GM21381 (cell line): ENCODE measurements around the gene SEZ6L.

Experiments
- ATAC-seq: cut with Tn5 transposase; IDR thresholded peaks from one replicate; pipeline ENCODE4 v1.9.1; 2021; ENCODE audit warnings: mild to moderate bottlenecking, moderate library complexity; ENCODE audit not compliant: unreplicated experiment

SEZ6L gene

DNA sequence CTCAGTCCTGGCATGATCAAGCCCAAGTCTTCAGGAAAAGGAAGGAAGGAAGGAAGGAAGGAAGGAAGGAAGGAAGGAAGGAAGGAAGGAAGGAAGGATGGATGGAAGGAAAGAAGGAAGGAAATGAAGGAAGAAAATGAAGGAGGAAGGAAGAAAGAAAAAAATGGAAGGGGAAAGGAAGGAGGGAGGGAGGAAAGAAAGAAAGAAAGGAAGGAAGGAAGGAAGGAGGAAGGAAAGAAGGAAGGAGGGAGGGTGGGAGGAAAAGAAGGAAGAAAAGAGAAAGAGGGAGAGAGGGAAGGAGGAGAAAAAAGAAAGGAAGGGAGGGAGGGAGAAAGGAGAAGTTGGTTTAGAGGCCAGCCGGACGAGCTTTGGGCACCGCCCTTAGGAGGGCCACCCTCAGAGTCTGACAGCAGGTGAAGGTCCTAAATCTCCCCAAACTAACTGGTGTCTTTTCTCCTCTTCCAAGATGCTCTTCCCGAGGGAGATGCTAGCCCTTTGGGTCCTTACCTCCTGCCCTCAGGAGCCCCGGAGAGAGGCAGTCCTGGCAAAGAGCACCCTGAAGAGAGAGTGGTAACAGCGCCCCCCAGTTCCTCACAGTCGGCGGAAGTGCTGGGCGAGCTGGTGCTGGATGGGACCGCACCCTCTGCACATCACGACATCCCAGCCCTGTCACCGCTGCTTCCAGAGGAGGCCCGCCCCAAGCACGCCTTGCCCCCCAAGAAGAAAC, 122.8 kb downstream of the SEZ6L start:
- ATAC-seq: no peak

DNA sequence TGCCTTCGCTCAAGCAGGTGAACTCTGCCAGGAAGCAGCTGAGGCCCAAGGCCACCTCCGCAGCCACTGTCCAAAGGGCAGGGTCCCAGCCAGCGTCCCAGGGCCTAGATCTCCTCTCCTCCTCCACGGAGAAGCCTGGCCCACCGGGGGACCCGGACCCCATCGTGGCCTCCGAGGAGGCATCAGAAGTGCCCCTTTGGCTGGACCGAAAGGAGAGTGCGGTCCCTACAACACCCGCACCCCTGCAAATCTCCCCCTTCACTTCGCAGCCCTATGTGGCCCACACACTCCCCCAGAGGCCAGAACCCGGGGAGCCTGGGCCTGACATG, 123.4 kb downstream of the SEZ6L start:
- no peak for ATAC-seq

DNA sequence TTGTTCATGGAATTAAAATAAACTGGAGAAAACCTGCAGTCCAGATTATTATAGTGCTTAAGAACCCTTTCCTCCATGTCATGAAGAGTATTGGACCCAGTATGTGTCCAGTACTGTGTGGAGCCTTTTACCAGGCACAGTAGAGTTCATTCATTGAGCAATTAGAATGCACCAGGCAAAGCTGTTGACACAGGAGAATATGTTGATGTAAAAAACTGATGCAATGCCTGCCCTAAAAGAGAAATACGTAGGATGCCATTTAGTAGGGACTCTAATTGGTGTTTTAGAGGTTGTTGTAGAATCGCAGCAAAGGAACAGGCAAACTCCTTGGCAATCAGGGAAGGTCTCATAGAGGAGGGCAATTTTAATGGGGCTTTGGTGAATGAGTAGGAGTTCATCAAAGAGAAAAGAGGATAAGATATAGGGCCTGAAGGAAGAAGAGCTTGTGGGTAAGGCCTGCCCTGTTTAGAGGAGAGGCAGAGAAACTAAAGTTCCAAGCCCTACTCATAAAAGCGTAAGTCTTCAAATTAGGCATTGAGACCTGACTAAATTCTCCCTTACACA, 126.4 kb downstream of the SEZ6L start:
- ATAC-seq: no peak

DNA sequence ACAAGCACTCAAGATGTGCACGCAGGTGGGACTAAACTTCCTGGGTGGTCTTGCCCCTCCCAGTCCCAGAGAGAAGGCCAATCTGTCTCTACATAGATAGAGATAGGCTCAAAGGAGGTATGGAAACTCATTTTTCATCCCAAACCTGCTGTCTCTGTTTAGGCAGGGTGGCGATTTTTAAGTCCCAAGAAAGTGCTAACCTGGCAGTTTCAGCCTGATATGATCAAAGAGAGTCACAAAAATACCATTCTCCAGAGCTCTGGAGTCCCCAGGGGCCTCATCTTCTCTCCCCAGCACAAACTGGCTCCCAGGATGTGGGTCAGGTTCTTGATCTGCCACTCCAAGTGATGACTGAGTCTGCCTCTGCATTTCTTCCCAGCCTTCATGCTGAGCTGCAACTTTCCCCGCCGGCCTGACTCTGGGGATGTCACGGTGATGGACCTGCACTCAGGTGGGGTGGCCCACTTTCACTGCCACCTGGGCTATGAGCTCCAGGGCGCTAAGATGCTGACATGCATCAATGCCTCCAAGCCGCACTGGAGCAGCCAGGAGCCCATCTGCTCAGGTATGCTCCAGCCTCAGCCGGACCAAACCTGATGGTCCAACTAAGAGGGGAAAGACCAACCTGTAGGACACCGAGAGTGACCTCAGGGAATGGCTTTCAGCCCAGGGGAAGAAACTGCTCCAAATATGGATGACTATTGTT, 129.5 kb downstream of the SEZ6L start:
- no peak for ATAC-seq

DNA sequence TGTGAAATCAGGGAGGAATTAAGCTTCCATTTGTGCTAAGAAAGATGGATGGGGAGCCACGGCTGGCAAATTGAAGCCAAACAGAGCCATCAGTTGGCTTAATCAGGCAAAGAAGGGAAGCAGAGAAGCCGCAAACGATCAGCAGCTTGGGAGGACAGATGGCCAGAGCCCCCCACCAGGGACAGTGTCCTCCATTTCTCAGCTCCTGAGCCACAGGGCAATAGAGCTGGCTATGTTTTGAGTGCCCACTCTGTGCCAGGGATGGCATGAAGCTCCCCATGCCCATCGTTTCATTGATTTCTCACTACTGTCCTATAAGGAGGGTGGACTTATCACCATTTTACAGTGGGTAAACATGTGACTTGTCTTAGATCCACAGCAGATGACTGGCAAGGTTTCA, 133.5 kb downstream of the SEZ6L start:
- no peak for ATAC-seq

DNA sequence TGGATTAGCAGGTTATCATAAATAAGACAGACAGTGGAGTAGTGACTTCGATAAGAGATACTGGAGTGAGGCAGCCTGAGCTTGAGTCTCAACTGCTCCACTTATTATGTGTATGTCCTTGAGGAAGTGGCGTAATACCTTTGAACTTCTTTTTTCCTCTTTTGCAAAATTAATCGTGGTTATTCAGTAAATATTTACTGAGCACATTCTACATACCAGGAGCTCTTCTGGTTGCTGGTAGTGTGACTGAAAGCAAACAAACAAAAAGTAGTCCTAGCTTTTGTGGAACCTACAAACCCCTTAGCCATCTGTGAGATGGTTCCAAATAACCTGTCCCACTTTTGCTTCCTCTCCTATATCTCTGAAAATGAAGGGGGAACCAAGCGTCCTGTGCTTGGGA, 134.2 kb downstream of the SEZ6L start:
- ATAC-seq: no peak

DNA sequence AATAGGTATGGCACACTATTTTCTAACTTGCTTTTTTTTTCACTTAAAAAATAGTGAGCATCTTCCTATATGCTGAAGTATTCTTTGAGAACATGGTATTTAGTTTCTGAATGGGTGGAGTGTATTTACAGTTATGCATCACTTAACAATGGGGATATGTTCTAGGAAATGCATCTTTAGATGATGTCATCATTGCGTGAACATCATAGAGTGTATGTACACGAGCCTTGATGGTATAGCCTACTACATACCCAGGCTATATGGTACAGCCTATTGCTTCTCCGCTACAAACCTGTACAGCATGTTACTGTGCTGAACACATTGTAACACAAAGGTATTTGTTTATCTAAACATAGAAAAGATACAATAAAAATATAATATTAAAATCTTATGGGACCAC, 135.5 kb downstream of the SEZ6L start:
- no peak for ATAC-seq

DNA sequence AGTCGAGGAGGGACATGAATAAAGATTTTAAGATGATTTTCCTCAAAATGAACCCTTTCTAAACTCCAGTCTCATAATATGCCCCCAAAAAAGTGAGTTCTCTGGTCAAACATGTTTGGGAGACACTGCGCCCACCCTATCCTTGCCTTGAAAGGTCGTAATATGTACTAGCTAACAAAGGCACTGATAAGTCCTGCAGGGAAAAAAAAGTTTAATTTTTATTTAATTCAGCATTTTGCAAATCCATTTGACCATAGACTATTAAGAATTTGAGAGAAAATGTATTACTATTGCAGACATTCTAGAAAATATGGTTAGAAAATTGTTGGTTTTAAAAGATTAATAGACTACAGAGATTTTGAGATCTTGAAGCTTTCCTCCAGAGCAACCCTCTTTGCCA, 139.2 kb downstream of the SEZ6L start:
- ATAC-seq: no peak

DNA sequence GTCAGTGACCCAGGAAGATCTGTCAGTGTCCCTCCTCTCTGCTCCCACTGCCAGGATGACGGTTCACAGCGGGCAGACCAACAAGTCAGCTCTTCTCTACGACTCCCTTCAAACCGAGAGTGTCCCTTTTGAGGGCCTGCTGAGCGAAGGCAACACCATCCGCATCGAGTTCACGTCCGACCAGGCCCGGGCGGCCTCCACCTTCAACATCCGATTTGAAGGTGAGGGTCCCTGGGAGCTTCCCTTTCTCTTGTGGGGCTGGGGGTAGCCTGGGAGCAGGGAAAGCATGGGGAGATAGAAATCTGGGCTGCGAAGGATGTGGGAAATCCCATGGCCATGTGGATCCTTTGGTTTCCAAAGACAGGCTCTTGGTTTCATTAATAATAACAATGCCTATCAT, 141.4 kb downstream of the SEZ6L start:
- no peak for ATAC-seq

DNA sequence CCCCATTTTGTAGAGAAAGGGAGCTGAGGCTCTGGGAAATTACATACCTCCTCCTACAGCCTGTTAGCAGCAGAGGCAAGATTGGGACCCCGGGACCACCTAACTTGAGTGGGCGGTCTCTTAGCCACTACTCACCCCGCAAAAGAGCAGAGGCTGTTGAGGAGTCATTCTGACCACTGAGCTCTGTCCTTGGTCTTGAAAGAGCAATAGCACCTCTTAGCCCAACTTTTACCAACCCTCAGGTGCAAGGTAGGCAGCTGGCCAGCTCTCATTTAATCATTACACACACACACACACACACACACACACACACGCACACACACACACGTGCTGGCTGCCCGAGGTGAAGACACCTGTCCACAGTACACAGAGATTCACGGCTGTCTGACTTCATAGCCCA, 144.0 kb downstream of the SEZ6L start:
- no peak for ATAC-seq

DNA sequence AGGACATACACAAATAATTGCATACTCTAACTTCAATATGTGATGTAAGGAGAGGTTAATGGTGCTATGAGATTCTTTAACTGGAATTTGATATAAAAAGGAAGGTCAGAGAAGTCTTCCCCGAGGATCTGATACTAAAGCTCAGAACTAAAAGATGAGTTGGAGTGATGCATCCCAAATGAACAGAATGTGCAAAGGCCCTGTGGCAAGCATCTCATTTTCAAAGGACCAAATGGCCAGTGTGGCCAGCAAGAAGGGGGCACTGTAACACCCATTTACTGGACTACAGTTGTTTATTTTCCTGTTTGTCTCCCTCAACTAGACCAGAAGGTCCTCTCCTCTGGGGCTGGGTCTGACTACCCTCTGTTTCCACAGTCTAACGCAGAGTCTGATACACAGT, 144.9 kb downstream of the SEZ6L start:
- no peak for ATAC-seq

DNA sequence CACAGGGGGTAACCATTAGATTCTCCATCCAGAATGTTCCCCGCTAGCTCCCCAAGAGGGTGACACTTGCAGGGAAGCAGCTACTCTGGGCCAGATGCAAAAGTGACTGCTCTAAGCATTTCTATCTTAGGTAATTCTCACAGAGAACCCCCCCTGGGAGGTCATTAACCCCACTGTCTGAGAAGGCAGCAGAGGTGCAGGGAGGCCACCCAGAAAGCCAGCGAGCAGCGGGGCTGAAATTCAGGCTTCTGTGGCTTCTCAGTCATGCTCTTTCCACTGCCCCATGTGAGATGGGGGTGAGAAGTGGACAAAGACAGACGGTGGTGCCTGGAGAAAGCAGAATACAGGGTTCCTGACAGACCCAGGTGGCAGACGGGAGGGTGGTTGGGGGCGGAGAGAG, 145.4 kb downstream of the SEZ6L start:
- ATAC-seq: no peak

DNA sequence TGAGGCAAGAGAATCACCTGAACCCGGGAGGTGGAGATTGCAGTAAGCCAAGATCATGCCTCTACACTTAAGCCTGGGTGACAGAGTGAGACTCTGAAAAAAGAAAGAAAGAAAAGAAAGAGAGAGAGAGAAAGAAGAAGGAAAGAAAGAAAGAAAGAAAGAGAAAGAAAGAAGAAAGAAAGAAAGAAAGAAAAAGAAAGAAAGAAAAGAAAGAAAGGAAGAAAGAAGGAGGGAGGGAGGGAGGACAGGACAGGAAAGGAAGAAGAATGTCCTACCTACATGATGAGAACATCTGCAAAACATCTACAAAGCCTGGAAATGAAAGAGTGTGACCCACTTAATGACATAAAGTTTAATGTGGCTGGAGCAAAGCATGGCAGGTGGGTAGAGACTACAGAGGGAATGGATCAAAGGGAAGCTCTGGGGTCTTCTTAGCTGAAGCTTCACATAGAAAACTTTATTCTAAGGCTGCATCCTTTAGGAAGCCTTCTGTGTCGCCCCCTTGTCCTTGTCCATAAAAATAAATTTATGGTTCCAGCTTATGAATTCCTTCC, 147.5 kb downstream of the SEZ6L start:
- no peak for ATAC-seq

DNA sequence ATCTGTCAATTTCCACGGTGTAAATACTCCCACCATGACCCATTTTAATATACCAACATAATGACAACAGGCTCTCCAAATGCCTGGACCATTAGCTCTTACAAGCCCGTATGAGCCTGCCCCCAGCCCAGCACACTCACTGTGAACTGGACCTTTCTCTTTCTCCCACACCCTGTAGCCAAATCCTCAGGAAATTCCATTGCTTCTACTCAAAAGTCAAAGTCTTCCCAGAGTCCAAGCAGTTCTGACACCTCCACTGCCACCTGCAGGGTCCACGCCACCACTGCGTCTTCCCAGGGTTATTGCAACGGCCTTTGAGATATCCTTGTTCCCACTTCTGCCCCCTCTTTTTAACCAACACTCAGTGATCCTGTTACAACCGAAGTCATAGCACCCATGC, 149.7 kb downstream of the SEZ6L start:
- no peak for ATAC-seq

DNA sequence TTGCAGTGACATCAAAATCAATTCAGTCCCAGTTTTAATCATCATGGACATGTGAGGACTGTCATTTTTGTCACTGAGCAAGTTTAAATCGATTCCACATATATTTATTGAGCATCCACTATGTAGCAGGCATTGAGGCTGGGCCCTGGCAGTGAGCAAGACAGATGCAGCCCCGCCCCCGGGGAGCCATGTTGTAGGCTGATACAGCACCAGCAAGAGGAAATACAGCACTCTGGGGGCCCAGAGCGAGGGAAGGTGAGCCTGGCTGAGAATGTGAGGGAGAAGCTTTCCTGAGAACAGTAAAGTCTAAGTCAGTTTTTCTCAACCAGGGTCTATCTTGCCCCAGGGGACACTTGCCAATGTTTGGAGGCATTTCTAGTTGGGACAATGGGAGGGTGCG, 151.2 kb downstream of the SEZ6L start:
- no peak for ATAC-seq

DNA sequence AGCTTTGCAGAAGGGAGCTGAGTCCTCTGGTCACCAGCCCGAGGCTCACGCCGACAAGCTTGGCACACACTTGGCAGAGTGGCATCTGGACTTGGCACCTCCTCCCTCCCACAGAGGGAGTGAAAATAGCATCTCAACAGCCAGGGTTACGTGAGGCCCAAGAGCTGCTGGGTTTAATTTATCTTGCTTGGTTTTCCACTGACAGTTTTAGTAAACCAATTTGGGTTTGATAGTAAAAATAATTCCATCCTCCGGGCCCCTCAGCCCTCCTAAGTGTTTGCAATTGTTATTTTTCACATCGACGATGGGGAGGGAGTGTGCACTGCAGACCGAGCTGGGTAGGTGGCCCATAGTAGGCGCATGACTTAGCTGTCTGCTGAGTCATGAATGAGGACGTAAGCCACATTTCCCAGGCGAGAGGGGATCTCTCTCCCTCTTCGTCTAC, 152.2 kb downstream of the SEZ6L start:
- no peak for ATAC-seq

DNA sequence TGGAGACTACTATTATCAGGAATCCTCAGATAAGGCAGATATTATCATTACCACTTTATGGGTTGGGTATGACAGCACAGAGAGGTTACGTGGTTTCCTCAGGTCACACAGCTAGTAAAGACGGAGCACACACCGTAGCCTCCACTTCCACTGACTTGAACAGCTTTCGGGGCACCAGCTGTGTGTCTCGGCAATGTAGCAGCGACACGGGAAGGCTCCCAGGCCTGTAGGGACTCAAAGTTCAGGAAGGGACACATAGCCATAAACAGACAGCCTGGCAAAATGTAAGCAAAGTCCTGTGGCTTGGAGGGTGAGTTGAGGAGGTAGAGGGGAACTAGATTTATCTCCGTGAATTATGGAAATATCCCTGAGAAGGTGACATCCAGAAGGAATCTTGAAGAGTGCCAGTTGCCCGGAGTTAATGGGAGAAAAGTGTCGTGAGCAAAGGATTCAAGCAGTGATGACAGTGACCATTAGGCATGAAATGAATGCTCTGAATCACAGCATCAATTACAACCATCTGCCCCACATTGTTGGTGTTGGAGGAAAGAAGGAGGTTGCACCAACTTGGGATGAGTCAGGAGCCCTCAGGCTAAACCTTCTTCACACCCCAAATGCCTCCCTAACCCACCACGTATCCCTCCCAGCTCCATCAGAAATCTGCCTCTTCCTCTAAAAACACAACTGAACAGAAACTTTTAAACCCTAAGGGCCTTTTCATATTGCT, 153.1 kb downstream of the SEZ6L start:
- ATAC-seq: no peak

DNA sequence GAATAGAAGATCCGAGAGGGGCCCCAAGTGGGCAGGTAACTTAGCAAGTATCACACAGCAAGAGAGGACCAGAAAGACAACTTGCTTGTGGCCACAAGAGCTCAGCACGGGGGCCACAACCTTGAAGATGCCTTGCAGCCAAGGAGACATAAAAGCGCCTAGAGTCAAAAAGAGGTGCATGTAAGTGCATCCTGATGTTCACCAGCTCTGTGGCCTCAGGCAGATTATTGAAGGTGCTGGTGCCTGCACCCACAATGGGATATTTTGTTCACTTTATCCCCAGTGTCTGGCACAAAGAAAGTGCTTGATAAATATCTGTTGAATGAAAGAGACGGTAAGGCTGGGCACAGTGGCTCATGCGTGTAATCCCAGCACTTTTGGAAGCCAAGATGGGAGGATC, 153.8 kb downstream of the SEZ6L start:
- no peak for ATAC-seq

DNA sequence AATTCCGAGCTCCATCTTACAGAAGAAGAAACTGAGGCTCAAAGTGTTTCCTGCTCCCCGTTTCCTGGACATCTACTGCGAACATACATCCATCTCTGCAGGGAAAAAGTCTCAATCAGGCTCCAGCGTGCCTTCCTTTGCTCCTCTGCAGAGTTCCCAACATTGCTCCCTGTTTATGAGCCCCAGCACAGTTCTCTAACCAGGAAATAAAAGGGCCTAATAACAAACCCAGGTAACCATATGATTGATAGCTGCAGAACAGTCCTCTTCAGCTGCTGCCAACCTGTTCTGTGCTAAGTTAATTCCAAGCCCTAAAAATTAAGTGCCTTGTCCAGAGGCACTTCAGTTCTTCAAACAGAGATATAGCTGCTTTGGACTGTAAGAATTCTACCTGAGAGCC, 154.9 kb downstream of the SEZ6L start:
- ATAC-seq: no peak

DNA sequence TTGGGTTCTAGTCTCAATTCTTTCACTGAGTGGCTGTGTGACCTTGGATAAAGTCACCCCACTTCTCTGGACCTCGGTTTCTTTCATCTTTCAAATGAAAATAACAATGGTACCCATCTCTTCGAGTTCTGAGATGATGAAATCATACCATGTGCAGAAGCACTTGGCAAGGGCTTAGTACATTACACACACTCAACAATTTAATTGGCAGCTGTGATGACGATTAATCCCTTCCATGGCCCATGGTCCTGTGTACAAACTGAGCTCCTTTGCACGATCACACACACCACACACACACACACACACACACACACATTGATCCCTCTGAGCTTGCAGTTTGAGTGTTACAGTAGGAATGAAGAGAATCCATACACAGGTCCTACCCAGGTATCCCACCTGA, 156.4 kb downstream of the SEZ6L start:
- ATAC-seq: no peak

DNA sequence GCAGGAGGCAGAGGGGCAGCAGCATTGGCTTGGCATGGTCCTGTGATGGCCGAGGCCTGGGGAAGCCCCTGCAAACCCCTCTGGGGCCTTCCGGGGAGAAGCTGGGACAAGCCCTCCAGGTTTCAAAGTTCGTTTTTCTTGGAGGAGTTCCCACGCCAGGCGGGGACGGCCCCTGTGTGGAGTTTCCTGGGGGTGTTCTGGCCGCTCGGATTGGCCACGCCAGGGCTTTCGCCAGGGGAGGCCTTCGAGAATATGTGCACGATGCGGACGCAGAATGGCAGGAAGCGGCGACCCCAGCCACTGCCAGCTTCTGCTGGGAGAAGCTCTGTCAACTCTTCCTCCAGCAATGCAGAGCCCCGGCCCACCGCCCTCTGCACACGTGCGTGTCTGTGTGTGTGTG, 157.5 kb downstream of the SEZ6L start:
- ATAC-seq: no peak

DNA sequence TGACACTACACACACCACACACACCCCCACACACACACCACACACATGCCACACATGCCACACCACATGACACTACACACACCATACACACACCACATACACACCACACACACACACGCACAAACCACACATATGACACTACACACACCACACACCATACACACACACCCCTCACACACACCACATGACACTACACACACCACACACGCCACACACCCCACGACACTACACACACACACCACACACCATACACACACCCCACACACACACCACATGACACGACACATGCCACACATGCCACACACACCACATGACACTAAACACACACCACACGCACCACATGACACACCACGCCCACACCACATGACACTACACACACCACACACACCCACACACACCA, 158.0 kb downstream of the SEZ6L start:
- no peak for ATAC-seq
